Measurements from ENCODE around the gene HCN4.
"Not testable (repeated sequence)": the region's sequence is repeated elsewhere in the genome, so short reads cannot be mapped to it uniquely, and the experiment has no call there.

The HCN4 gene

DNA sequence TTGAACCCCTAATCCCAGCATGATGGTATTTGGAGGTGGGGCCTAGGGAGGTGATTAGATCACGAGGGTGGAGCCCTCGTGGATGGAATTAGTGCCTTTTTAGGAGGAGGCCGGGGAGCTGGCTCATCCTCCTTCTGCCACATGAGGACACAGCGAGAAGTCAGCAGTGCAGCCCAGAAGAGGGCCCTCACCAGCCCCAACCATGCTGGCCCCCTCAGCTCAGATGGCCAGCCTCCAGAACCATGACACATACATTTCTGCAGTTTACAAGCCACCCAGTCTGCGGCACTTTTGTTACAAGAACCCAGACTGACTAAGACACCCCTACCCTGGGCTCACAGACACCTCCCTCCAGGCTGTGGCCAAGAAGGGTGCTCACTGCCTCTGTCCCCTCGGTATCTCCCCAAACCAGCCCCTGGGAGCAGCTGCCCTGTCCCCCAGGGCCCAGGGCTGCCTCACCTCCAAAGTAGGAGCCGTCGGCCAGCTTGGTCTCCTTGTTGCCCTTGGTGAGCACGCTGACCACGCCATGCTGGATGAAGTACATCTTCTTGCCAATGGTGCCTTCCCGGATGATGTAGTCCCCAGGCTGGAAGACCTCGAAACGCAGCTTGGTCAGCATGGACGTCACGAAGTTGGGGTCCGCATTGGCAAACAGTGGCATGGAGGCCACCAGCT is 44.1 kb downstream of the HCN4 start:
- DNase-seq (ENCODE audit: low spot score), result no peak

DNA sequence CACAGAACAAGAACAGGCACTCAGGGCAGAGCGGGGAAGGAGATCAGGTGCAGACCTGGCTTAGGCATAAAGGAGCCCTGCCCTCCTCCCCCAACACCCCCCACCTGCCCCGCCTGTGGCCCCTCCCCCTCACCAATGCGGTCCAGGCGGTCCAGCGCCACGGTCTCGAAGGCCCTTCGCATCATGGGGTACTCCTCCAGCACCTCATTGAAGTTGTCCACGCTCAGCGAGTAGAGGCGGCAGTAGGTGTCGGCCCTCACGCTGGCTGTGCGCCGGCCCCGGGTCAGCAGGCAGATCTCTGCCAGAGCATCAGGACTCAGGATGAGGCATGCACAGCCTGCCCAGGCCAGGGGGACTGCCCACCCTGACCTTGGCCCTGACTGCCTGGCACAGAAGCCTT is 44.8 kb downstream of the HCN4 start:
- no peak for DNase-seq (ENCODE audit: low spot score)

DNA sequence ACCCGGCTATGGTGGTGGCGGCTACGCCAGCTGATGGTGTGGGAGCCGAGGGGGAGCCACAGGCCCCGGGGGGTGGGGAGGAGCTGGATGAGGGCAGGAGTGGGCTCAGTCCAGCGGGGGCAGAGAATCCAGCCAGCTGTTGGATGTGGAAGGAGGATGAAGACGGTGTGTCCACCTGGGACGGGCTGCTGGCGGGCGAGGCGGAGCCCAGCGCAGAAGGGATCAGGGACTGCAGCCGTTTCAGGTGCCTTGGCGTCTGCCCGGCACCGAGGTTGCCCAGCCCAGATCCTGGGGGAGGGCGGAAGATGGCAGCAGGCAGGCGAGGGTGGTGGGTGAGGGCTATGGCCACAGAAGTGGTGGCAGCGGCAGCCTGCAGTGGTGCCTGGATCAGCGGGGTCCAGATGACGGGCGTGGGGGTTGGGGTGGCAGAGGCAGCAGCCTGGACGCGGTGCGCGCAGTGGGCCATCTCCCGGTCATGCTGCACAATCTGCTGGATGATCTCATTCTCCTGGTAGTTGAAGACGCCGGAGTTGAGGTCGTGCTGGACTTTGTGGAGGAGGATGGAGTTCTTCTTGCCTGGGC is 45.3 kb downstream of the HCN4 start:
- no peak for DNase-seq (ENCODE audit: low spot score)

DNA sequence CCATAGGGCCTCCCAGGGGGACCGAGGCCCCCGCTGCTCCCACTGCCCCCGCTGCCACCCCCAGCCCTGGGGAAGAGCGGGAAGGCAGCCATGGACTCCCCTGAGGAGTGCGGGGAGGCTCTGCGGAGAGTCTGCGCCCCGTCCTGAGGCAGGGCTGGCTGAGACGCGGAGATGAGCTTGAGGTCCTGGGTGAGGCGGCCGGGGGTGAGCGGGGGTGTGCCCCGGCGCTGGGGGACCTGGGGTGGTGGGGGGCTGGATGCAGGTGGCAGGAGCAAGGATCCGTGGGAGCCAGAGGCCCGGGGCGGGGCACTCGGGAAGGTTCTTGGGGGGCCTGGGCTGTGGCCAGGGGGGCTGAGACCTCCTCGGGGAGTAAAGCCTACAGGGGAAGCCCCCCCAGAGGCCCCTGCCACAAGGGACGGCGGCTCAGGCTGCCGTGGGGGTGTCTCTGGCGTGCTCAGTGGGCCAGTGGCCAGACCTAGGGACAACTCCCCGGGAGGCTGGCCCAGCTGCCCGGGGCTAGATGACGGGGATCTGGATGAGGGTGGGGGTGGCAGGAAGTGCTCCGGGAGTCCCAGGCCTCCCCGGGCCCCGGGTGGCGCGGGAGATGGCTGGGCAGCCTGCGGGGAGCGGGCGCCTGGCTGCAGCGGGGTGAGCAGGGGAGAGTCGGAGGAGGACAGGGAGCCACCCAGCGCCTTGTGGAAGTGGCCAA is 45.9 kb downstream of the HCN4 start:
- no peak for DNase-seq (ENCODE audit: low spot score)

DNA sequence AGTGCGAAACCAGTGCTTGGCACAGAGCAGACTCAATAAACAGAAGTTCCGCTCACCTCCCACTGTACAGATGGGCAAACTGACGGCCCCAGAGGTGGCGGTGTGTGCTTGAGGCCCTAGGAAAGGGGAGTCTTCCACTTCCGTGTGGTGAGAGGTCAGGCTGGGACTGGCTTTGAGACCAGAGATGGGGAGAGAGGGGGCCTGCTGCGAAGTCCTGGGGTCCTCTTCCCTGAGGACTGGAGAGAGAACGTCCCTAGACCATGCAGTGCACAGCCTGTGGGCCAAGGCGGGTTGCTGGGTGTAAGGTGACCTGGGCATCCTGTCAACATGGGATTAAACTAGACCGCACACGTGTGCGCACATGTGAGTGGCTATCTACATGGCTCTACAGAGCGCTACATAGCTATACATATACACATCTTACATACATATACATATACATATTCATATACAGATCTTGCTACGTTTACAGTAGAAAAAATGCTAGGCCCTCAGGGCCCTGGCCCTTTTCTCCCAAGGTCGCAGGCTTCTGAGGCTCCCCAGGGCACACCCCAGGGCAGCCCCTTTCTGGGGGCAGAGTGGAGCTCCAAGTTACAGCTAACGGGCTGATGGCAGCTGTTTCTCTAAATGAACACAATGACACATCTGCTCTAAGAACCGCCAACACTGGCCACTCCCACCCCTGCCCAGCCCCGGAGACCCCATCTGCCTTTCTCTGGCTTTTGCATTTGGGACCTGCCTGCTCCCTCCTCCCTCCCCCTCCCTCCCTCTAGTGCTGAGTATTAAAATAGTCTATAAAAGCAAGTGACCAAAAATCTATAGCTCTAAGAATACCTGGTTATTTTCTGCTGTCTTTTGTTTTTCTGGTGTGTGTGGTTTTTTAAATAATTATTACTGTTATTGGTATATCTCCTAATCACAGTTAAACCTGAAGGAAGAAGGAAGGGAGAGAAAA is 47.0 kb downstream of the HCN4 start:
- DNase-seq (ENCODE audit: low spot score), result no peak

DNA sequence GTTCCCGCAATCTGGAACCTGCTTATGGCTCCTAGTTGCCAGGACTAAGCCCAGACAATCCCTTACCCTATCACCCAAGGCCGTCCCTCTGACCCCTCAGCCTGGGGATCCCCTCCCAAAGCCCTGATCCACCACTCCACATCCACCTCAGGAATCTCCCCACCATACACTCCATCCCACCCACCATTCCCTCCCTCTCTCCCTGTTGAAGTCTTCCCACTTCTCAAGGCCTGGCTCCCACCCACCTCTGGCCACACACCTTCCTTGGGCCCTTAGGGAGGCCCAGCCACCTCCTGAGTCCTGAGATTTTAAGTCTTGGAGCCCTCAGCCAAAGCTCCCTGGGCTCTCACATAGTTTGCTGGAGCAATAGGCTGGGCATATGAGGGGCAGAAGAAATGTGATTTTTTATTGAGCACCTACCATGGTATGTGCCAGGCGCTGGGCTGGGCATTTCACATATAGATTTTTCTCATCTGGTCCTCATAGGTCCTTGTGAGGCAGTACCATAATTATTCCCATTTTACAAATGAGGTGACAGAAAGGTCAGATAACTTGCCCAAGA is 48.1 kb downstream of the HCN4 start:
- DNase-seq (ENCODE audit: low spot score), result no peak

DNA sequence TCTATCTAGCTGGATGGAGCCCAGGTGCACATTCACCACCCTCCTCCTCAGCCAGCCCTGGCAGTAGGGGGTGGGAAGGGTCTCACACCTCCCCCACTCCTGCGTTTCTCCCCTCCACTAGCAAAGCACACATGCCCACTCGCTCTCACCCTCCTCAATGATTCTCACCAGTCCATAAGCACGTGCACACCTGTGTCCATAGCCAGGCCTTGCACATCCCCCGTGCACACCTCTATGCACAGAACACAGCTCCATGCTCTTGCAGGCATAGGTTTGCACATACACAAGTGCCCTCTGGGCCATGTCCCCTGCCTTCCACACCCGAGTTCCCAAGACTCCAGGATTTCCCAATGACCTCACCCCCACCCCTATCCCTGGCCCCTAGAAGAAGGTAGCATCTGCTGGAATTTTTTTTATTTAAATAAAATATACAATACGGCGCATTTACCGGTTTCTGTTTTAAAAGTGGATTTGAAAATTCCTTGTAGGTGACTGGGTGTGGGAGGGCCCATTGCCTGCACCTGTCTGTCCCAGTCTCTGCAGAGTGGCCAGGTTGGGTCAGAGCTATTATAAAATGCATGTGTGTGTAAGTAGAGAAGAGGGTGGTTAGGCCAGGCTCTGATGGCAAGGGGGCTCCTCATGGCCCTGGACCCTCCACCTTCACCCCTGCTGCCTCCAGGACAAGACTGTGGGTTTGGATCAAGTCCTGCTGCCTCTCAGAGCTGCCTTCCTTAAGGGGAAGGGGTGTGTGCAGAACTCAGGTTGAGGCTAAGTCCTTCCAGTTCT is 49.1 kb downstream of the HCN4 start:
- DNase-seq (ENCODE audit: low spot score), result no peak

DNA sequence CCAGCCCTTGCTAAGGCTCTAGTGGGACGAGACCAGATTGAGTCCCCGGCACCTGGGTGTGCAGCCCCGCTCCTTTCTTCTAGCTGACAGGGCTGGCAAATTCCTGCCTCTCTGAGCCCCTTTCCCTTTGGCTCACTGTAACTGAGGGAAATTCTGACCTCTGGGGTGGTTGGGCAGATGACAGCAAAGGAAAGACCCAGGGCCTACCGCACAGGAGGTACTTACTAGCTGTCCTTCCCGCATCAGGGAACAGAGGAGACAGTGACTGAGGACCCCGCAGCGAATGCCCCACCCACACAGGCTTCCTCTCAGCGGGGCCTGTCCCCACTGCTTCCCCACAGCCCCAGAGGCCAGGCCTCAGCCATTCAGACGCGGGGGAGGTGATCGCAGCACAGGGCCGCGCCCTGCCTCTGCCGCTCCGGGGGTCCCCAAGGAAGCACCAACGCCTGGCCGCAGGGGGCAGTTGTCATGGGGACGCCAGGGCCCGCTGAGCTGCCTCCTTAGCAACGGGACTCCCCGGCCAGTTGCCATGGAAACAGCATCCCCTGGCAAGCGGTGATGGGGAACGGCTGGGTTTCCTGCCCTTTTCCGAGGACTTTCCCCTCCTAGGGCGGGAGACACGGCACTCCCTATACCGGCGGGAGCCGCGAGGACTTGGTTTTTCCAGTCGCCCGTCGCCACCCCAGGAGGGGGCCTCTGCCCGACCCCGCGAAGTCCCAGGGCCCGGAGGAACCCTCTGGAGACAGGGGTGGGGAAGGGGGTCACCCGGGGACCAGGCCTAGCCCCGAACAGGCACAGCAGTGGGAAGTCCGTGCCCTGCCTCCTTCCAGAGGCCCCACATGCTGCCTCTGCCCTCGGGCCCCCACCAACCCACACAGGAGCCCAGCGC is 50.1 kb downstream of the HCN4 start:
- no peak for DNase-seq (ENCODE audit: low spot score)

DNA sequence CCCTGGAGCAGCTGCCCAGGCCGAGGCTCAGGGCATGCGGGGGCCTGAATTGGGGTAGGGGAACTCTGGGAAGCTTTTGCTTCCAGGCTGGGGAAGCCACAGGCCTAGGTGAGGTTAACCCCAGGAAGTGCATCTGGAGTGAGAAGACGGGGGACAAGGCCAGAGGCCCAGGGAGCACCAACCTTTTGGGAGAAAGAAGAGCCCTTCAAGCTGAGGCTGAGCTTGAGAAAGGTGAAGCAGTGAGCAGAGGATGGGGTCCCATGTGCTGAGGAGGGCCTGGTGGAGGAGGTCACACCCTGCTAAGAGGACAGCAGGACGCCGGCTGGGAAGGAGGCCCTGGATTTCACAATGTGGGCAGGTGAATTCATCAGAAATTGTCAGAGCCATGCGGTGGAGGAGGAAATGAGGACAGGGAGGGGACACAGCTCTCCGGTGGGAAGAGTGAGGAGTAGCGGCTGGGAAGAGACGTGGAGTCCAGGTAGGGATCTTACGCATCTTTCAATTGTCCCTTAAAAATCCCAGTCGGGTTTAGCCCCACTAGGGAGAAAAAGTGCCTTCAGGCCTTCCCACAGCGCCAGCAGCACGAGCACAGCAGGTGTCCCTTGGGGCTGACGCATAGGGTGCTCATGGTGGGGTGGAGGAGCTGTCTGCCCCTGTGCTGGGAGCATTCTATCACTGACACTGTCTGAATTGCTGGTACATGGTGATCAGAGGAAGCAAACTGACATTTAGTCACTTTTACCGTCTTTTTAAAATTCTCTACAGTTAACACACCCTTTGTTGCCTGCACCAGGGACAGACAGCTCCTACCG is 50.9 kb downstream of the HCN4 start:
- no peak for DNase-seq (ENCODE audit: low spot score)

DNA sequence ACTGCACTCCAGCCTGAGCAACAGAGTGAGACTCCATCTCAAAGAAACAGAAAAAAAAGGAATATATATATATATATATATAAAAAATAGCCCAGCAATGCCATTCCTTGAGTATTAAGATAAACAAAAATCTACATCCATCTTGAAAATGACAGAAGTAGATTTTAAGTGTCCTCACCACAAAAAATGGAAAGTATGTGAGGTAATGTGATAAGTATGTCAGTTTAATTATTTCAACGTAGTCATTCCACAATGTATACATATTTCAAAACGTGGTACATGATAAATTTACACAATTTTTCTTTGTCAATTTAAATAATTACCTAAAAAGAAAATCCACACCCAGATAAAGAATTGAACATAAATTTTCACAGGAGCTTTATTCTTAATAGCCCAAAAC is 54.9 kb downstream of the HCN4 start:
- DNase-seq (ENCODE audit: low spot score), result no peak

DNA sequence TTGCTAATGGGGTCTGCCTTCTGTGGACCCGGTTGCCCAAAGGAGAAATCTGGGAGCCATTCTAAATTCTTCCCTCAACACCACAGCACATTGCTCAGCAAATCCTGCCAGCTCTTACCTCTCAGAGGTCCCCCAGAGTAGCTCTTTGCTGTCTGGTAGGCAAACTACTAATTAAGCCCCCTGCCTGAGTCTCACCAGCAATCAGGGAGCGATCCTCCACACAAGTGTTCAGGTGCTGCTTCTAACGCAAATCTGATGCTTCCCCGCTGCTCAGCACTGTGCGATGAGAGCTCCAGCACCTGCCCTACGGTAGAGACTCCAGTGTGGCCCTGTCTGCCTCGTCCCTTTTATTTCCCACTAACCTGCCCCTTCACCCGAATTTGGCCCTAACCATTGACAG is 60.5 kb downstream of the HCN4 start:
- no peak for DNase-seq (ENCODE audit: low spot score)

DNA sequence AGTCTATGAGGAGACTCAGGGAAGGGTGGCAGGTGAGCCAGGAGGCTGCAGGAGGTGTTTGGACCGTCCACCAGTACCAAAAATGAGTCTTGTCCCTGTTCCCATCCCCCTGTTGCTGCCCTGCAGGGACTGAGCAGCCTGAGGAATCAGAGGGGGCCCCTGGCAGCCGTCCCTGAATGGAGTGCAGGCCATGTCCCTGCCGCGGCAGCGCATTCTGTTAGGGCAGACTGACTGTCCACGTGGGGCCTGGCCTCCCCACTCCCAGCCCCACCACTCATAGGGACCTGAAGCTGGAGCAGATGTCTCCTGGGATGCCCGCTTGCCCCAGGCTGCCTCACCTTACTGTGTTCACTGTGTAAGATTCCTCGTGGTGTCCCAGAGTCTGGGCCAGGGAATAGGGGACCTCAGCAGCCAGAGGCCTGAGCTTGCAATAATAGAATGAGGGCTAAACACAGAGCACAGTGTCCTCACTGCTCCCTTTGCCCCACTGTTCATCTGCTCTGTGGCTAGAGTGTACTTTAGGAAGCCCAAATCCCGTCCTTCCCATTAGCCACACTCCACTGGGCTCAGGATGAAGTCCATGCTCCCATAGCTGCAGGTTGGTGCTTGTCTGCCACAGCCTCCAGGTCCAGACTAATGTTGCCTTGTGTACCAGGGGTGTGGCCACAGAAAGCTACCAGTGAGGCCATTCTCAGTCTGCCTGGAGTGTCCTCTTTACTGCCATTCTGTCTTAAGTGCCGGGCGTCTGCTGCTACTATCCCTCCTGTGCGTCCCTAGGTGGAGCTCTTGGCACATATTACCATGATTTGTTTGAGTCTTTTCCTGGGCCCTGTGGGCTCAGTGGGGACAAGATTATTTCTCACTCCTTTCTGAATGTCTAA is 63.2 kb downstream of the HCN4 start:
- peak; percentile 76 for DNase-seq (ENCODE audit: low spot score)

DNA sequence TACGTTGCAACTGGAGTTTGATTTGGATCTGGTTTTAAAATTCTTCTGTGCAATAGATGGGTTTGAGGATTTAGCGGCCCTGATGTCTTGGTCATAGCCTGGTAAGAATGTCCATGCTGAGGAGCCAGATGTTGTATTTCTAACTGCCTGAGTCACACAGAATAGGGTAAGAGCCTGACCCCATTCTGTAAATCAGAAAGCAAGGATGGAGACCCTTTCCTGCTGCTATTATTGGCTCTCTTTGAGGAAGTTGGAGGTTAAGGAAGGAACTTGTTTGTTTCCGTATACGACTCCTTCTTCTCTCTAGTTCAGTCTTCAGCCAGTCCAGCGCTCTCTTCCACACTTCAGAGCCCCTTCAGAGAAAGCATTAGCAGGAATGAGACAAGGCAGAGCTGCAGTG is 65.1 kb downstream of the HCN4 start:
- no peak for DNase-seq (ENCODE audit: low spot score)

DNA sequence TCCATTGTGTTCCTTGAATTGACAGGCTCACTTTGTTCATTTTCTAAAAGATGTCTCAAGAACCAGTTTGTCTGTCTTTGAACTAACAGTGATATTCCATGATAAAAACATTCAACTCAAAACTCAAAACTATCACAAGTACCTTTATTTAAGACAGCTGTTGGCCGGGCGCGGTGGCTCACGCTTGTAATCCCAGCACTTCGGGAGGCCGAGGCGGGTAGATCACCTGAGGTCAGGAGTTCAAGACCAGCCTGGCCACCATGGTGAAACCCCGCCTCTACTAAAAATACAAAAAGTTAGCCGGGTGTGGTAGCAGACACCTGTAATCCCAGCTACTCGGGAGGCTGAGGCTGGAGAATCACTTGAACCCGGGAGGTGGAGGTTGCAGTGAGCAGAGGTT is 68.5 kb downstream of the HCN4 start:
- not testable (repeated sequence) for DNase-seq (ENCODE audit: low spot score)

DNA sequence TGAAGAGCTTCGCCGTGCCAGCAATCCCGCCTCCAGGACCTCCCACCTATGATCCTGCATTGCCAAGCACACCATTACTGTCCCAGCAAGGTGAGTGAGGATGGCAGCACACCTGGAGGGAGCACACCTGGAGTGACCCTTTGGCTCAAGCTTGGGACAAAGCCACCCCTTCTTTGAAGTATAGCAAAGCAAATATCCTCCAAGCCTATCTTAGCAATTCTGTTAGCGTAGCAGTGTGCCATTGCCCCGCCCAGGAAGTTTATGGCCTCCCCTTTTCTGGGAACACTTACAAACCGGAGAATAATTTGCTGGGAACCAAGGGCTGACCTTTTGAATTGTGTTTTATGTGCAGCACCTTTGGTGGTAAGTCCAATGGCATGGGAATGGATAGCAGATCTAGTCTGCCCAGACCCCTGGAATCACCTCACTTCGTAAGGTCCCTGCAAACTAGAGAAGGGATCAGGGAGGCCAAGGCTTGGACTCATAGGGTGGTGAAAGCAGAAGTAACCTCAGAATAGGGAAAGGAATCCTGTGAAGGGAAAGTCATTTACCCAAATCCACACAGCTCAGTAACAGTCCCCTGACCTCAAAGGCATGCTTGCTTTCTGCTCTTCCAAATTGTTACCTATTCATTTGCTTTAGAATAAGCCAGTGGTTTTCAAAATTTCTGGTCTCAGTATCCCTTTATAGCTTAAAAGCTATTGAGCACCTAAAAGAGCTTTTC is 70.1 kb downstream of the HCN4 start:
- no peak for DNase-seq (ENCODE audit: low spot score)

DNA sequence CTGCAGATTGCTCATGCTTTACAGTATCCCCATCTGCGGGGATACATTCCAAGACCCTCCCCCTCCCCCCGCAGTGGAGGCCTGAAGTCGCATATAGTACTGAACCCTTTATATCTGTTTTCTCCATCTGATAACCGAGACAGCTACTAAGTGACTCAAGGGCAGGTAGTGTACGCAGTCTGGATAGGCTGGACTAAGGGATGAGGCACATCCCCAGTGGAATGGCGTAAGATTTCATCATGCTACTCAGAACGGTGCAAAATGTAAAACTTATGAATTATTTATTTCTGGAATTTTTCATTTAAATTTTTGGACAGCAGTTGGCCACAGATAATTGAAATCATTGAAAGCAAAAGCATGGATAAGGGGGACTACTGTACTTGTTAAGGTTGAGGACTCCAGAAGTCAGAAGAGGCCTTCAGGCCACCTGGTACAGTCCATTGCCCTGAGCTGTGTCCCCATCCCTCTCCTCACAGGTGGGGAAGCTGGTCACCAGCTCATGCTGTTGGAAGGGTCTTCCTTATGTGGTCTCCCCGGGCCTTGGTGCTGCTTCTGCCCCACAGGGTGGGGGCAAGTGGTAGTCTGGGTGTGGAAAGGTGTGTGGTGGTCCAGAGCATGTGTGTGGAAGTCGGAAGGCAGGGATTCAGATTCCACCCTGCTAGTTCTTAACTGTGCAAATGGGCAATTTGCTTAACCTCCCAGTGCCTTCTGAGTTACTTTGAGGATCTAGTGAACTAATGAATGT is 72.0 kb downstream of the HCN4 start:
- DNase-seq (ENCODE audit: low spot score), result no peak

All from AG08396 (cell line).